ENCODE results near the gene KLHDC8A.
A peak's percentile ranks its signal among the peaks of the same experiment; 100 is the strongest.
"Not testable (repeated sequence)": the region's sequence is repeated elsewhere in the genome, so short reads cannot be mapped to it uniquely, and the experiment has no call there.

Gene KLHDC8A

DNA sequence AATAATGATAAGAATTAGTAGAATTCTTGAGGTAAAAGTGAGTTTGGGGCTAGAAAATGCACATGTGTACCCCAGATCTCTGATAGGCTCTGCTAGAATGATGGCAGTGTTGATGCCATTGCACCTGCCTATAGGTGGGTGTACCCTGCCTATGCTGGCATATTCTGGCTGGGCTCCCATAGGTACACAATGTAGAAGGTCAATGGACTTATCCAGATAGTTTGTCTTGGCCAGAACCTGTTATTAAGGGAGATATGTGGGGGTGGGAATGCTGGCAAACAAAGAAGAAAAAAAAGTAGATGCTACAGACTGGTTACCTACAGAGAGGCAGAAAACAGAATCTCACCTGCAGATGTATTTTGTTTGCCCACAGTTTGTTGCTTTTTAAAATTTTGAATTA lies 14.1 kb upstream of the KLHDC8A start:
- no peak for DNase-seq

- DNase-seq = no peak
These were observed 13.0 kb upstream of the KLHDC8A start for GRCh38 chr1:205369701-205370123.

GRCh38 chr1:205368478-205368877 lies 11.8 kb upstream of the KLHDC8A start:
- no peak for DNase-seq

- no peak for DNase-seq
These were observed 9.3 kb upstream of the KLHDC8A start for GRCh38 chr1:205365945-205366463.

DNA sequence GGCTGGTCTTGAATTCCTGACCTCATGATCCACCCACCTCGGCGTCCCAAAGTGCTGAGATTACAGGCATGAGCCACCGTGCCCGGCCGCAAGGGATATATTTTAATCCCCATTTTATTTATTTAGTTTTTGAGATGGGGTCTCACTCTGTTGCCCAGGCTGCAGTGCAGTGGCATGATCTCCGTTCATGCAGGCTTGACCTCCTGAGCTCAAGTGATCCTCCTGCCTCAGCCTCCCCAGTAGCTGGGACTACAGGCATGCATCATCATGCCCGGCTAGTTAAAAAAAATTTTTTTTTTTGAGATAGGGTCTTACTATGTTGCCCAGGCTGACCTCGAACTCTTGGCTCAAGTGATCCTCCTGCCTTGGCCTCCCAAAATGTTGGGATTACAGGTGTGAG lies 8.4 kb upstream of the KLHDC8A start:
- not testable (repeated sequence) for DNase-seq

DNA sequence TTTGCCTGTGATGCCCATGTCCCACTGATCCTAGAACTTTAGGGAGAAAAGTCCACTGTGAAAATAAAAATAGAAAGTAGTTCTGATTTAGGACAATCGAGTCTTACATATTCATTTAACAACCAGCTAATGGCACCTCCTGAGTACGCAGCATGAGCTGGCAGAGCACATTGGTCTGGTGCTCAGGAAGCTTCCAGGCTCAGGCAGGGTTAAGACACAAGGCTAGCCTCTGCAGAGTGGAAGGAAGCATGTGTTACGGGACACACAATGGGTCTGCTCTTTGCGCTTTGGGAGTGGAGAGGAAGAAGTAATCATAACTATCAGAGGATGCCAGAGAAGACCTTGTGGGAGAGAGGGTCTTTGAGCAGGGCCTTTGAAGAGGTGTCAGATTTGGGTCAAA lies 4.2 kb upstream of the KLHDC8A start:
- DNase-seq = no peak

GRCh38 chr1:205359771-205360565 lies 3.2 kb upstream of the KLHDC8A start:
- DNase-seq = no peak

- no peak for DNase-seq
These were observed 1.9 kb upstream of the KLHDC8A start for GRCh38 chr1:205358579-205358978.

GRCh38 chr1:205357567-205357966 lies 845 bp upstream of the KLHDC8A start:
- DNase-seq = no peak

- no peak for DNase-seq
These were observed 1.7 kb downstream of the KLHDC8A start for GRCh38 chr1:205355075-205355453.

DNA sequence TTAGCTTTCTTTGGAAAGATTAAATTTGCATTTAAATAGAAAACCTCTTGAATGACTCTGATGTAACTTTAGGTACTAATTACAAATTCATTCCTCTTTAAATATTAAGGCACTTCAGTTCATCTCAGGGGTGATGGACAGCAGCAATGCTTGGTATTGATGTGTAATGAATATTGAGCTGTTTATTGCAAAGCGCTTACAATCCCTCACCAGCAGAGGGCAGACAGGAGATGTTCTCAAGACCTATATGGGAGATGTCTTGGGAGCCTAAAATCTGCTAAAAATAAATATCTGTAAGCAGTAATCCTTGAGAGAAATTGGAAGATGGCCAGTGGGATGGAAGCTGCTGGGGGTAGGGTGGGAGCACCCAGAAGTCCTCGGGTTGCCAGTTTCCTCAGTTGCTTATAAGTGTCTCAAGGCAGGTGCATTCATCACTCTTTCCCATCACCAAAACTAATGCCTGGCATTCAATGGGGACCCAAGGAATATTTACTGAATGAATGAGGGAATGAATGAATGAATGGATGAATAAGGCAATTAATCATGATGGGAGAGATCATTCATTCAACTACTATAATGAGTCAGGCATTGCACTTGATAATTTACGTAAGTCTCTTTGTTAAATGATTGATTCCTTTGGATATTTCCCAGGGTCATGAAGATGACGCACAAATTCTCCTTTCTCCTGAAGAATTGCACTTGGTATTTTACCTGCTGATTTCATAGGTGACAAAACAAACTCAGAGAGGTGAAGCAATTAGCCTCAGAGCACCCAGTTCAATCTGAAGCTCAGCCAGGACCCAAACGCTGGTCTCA lies 2.3 kb downstream of the KLHDC8A start:
- peak; percentile 59 to 76 for DNase-seq

DNA sequence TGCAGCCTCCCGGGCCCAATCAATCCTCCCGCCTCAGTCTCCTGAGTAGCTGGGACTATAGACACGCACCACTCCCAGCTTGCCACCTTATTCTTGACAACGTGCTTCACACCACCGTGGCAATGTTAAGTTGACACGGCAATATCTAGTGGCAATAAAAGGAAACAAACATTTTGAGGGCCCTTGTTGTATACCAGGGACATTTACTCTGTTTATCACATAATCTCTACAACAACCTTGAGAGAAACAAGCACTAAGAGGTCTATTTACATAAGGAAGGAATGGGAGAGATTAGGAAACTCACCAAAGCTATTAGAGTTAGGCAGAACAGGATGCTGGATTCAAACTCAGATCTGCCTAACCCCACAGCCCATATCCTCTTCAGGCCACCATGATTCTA lies 3.1 kb downstream of the KLHDC8A start:
- no peak for DNase-seq

DNA sequence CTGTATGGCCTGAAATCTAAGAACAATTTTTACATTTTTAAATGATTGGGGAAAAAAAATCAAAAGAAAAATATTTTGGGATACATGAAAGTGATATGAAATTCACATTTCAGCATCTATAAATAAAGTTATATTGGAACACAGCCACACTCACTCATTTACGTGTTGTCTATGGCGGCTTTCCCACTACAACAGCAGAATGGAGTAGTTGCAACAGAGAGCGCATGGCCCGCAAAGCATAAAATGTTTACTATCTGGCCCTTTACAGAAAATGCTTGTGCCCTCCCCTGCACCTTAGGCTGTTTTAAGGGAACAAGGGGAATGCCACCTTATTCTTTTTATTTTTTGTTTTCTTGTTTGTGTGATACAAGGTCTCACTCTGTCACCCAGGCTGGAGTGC lies 3.5 kb downstream of the KLHDC8A start:
- no peak for DNase-seq

GRCh38 chr1:205351984-205352713 lies 4.6 kb downstream of the KLHDC8A start:
- no peak for DNase-seq

GRCh38 chr1:205350691-205351141 lies 6.0 kb downstream of the KLHDC8A start:
- no peak for DNase-seq

DNA sequence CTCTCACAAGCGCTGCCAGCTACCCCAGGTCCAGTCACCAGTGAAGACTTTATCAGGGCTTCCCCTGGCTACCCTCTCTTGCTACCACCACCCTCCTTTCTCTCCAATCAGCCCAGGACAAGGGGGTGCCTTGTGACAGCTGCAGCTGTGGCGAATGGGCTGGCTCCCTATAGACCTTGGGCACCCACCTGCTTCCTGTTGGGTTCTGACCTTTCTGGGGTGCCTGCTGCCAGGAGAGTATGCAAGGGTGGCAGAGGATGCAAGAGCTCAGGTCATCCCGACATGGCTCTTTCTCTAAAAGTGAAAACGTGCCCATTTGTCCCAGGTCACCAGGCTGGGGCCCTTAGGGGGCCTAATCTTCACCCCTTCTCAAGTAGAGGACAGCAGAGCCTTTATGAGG lies 6.6 kb downstream of the KLHDC8A start:
- DNase-seq = no peak

DNA sequence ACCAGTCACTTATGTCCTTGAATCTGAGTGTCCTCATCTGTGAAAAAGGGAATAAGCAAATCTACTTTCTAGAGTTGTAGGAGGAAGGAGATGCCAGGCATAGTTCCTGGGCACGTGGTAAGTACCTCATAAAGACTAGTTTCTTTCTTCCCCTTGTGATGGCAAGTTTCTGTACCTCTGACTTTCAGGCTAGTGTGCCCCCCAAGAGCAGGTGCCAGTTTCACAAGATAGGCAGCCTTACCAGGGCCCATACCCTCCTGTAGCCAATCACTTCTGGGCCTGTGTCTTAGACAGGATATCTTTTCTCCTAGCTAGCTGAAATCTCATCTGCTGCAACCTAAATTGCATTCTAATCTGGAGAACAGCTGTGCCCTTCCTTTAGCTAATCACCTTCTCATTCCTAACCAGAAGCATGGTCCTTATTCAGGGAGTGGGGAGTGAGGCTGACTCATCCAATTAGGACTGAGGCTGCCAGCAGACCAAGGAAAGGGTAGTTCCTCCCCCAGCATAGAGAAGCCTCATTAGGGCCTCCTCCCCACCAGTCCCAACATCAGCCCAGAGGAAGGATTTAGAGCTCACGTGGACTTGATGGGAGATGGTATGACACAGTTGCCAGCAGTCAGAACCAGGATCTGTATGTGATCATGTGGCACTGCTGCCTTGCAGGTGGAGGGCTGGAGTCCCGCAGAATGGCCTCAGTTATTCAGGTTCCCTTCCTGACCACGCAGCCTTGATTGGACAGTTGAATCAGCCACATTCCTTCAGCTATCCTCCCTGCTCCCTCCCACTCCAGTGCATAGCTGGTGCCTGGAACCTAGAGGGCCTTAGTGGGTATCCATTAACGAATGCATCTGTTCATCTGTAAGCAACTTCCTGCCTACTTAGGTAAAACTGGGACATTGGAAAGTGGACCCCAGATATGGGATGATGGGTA lies 7.9 kb downstream of the KLHDC8A start:
- no peak for DNase-seq

GRCh38 chr1:205346956-205347574 lies 9.7 kb downstream of the KLHDC8A start:
- DNase-seq = no peak

- no peak for DNase-seq
These were observed 11.0 kb downstream of the KLHDC8A start for GRCh38 chr1:205345761-205346160.

DNA sequence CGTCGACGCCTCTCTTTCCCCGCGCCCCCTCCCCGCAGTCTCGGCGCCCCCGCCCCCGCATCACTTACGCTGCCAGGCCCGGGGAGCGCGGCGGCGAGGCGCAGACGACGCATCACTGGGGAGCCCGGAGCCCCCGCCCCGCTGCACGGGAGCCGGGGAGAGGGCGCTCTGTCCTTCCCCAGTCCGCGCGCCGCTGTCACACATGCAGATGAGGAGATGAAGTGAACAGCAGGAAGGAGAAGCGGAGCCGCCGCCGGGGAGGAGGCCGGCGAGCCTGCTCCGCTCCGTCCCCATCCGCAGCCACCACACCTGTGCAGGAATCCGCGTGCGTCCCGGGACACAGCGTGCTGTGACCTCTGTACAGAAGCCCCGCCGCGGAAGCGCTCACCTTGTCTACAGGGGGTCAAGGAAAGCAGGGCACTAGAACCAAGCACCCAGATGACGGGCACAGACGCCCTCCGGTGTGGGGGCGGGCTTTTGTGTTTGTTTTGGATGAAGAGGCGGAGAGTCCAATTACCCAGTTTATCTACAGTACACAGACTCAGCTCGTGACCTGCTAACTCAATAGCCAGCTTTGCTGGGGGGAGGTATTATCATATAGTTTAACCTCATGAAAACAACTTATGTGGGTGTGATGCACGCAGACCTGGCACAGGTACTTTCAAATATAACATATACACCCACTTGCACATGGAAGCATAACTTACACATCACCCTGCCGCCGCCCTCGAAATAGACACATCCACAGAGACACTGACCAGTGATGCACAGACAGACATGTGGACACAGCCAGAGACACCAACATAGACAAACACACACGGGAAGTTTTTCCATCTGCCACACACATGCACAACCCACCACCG lies 12.4 kb downstream of the KLHDC8A start:
- peak; percentile 60 to 65 for DNase-seq

Measured in activated CD4-positive, alpha-beta T cell treated with anti-CD3 and anti-CD28 coated beads for 4 hours (primary cell).